Measurements from ENCODE around the gene GNG2. TPM values are rescaled to one million over a fixed set of nuclear protein-coding genes. Genes with fewer than 3 reads are reported as not detected.
A peak's percentile ranks its signal among the peaks of the same experiment; 100 is the strongest.

The GNG2 gene
- total and polyA plus RNA-seq, 9 of the 15 experiments (the other 6 are each of a cell fraction or from before 2014, with no cell fraction given), result 0.18 TPM; not detected in 8

DNA sequence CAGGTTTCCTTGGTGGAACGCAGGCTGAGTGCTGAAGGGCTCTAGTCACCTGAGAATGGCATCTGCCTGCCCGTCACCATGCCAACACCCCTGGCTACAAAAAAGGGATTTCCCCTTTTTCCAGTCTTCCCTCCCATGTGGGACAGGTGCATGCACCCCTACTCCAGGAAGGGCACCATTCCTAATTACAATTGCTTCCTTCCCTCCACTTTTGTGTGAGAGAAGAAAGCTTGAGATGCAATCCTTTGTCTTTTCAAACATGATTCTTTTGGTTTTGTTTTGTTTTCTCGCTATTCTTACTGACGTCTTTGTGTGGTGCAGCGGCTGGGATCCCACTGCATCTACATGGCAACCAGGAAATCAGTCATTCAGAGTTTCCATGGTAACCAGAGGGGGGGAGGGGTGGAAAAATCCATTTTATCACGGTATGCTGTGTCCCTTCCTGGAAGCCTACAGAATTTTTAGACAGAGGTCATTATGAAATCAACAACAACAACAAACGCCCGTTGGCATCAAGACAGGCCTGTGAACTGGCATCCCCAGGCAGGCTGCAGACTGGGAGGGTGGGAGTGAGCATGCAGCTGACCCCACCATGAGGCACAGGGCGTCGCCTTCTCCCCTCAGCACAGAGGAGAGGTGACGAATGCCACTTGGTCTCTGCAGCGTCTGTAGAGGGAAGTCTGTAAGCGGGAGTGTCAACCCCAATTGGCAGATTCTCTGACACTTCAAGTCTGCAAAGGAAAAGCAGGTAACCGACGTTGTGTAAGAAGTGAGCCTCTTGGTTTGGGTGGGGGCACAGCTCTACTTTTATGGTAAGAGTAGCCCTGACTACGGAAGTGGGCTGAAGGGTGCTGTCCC lies 13.6 kb upstream of the GNG2 start (continued):
- TF ChIP-seq EHMT2 (IDR thresholded peaks at IDR 0.05) (0 out of 2 replicates have a peak, but pooled peaks have one; percentile 47), AFF4 (CRISPR knock-in tag; IDR thresholded peaks at IDR 0.05) (no peak), ZNF274 (IDR thresholded peaks at IDR 0.05; ENCODE audit: borderline replicate concordance, low read depth, low read length) (no peak), SRSF9 (IDR thresholded peaks at IDR 0.05; ENCODE audit: borderline replicate concordance, low read depth, low read length) (no peak), ETV5 (CRISPR knock-in tag; IDR thresholded peaks at IDR 0.05; ENCODE audit: low read depth) (no peak), ZNF830 (CRISPR knock-in tag; IDR thresholded peaks at IDR 0.05) (no peak), ZC3H11A (IDR thresholded peaks at IDR 0.05; ENCODE audit: low read depth, low read length) (no peak), PHF20 (IDR thresholded peaks at IDR 0.05; ENCODE audit: partially characterized antibody) (no peak), HMG20A (CRISPR knock-in tag; conservative IDR thresholded peaks at IDR 0.05) (no peak), ZNF639 (CRISPR knock-in tag; conservative IDR thresholded peaks at IDR 0.05 in 1 of 2, IDR thresholded peaks at IDR 0.05 in 1 of 2) (no peak), ZNF444 (CRISPR knock-in tag; IDR thresholded peaks at IDR 0.05) (no peak), SMAD3 (CRISPR knock-in tag; conservative IDR thresholded peaks at IDR 0.05) (no peak), ZNF134 (CRISPR knock-in tag; conservative IDR thresholded peaks at IDR 0.05) (no peak), ZNF668 (CRISPR knock-in tag; IDR thresholded peaks at IDR 0.05) (no peak), MAZ (CRISPR knock-in tag; conservative IDR thresholded peaks at IDR 0.05 in 1 of 2, IDR thresholded peaks at IDR 0.05 in 1 of 2) (0 out of 4 replicates have a peak, but pooled peaks of 1 of the 2 experiments have one; percentile 26), ZNF408 (CRISPR knock-in tag; IDR thresholded peaks at IDR 0.05; ENCODE audit: low read depth) (no peak), LEF1 (IDR thresholded peaks at IDR 0.05) (no peak), ZNF644 (tag; IDR thresholded peaks at IDR 0.05; ENCODE audit: low read depth) (no peak), SAP30 (IDR thresholded peaks at IDR 0.05; ENCODE audit: borderline replicate concordance, insufficient read depth, low read depth, low read length, poor library complexity, severe bottlenecking) (no peak)
- TF ChIP-seq, protein P1, sequence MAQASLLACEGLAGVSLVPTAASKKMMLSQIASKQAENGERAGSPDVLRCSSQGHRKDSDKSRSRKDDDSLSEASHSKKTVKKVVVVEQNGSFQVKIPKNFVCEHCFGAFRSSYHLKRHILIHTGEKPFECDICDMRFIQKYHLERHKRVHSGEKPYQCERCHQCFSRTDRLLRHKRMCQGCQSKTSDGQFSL (CRISPR knock-in tag; IDR thresholded peaks at IDR 0.05), result no peak
- TF ChIP-seq, protein P1 (tag; IDR thresholded peaks at IDR 0.05), result no peak
